Subcutaneous adipose tissue (tissue), 4 donors: ENCODE measurements around the gene AGAP1. TPM values are rescaled to one million over a fixed set of nuclear protein-coding genes. Genes with fewer than 3 reads are reported as not detected.

ENCODE experiments used
- CTCF ChIP-seq: fragments of 450-650 bp; IDR thresholded peaks from one replicate; pipeline ENCODE4 v1.5.1; 2016; ENCODE audit warnings: low read depth, mild to moderate bottlenecking, control low read depth, antibody characterized with exemption, moderate library complexity
- total RNA-seq, 4 donors: library from RNA; depleted of rRNA; stranded (reverse); fragments of >200 nt; gene quantifications; one replicate each; pipeline ENCODE4 v1.1.0, GENCODE V29; 2016

Gene AGAP1
- total RNA-seq, 4 donors from 2014 or later: 13.6 to 26.3 (median 23.6) TPM

- TF ChIP-seq CTCF: no peak
These were observed 441.9 kb downstream of the AGAP1 start for GRCh38 chr2:235935773-235936172.

DNA sequence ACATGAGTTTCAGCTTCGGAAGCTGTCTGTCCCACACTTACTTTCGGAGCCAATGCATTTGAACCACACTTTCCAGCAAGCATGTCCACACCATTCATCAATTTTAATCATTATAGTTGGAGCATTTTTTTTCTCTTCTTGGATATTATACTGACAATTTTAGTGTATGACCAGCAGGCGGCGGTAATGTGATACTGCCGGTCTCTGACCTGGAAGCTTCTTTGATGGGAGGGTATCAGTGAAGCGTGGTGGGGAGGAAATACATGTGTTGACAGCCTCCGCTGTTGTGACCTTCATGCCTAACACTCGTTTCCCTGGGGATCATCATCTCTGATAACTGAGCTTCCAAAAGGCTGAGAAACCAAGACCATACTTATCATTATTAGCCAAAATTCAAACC, 442.6 kb downstream of the AGAP1 start:
- TF ChIP-seq CTCF: no peak

DNA sequence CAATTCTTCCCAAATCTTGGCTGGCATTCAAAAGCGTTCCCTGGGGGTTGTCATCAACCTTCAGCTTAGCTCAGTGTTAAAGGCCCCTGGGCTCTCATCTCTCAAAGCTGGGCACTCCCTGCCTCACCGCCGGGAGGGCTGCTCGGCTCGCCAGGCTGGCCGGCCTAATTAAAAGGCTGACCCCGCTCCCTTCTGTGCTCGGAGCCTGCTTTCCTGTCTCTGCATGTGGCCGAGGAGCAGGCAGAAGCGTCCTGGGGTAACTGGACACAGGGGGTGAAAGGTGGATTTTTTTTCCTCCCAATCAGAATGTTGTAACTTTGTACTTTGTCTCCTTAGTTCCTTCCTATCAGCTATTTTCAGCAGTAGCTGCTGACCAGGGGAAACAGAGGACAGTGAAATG, 443.2 kb downstream of the AGAP1 start:
- no peak for TF ChIP-seq CTCF

- TF ChIP-seq CTCF: no peak
These were observed 443.7 kb downstream of the AGAP1 start for GRCh38 chr2:235937526-235937925.

- TF ChIP-seq CTCF: no peak
These were observed 444.1 kb downstream of the AGAP1 start for GRCh38 chr2:235937936-235938335.

DNA sequence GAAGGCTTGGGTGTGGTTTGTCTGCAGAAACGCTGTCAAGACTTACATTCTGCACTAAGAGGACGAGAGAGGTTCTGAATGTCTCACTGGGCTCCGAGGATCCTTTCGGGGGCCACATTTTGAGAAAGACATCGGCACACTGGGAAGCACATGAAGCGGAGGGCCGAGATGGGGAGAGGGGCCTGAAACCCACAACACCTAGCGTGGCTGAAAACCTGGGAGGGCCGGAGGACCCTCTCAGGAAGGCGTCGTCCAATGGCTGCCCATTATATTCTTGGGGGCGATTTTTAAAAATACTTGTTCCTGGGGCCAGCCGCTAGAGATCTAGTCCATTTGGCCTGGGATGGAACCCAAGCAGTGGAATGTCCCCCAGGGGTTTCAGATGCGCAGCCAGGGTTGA, 444.8 kb downstream of the AGAP1 start:
- no peak for TF ChIP-seq CTCF

GRCh38 chr2:235939471-235939870, 445.6 kb downstream of the AGAP1 start:
- no peak for TF ChIP-seq CTCF
